ENCODE data around the gene MPHOSPH8.
"Not testable (repeated sequence)": the region's sequence is repeated elsewhere in the genome, so short reads cannot be mapped to it uniquely, and the experiment has no call there.

The MPHOSPH8 gene

DNA sequence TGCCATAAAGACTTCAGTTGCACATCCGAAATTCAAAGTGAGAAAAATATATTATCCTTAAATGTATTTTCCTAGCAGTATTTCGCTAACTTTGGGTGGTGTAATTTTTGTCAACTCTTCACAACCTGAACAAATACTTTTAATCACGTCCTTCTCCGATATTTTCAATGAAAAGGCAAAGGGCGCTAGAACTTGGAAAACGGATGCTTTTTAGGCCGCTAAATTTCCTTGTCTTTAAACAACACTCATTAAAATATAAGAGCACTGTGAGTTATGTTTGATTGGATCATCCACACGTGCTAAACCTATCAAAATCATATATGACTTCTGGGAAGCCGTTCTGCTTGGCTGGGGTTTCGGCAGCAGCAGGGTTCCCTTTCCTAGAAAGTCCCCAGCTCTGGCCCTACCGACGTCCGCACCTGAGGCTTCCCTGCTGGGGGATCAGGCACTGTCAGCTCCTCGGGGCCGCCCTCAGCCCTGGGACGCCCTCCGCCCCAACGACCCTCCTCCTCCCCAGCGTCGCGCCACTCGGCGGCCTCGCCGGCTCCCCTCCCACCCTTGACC is 462 bp upstream of the MPHOSPH8 start:
- DNase-seq, result no peak

DNA sequence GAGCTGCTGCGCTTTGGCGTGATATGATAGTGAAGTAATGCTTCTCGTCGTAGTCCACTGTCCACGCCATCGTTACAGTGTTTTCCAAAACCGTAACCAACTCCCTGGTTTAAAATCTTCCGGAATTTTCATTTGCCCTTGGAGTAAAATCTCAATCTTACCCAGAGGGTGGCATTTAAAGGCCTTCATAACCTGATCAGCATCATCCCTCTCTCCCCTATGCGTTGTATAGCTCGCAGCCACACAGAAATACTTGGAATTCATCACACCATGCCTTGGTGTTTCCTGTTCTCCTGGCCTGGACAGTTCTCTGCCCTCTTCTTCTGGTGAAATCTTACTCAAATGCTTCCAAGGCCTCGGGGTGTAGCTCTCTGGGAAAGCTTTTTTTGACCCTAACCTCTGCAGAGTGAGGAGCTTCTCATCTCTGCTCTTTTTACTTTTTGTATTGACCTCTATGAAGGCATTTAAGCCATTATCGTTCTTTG is 839 bp downstream of the MPHOSPH8 start:
- DNase-seq, result no peak

DNA sequence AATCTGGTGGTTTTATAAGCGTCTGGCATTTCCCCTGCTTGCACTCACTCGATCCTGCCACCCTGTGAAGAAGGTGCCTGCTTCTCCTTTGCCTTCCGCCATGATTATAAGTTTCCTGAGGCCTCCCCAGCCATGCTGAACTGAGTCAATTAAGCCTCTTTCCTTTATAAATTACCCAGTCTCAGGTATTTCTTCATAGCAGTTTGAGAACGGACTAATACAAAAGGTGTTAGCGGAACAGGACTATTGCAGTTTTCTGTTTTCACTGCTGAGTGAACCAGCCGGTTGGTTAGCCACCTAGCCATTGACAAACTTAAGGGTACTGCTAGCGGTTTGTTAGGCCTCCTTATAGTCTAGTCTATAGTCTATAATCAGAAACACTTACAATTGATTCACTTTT is 2.5 kb downstream of the MPHOSPH8 start:
- not testable (repeated sequence) for DNase-seq

DNA sequence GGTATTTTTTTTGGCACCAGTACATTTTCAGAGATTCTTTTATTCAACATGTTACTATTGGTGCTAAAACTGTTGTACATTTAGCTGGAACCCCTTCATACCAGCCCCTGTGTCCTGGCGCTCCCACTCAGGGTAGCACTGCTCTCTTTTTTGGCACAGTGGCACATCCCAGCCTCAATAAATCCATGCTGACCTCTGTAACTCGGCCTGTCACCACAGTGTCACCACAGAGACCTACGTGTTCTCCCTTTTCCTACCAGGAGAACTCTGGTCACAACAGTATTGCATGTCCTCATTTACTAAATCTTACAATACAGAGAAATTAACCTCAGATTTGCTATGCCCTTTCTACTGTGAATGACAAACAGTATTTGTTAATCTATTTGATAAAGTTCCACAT is 10.2 kb downstream of the MPHOSPH8 start:
- no peak for DNase-seq

DNA sequence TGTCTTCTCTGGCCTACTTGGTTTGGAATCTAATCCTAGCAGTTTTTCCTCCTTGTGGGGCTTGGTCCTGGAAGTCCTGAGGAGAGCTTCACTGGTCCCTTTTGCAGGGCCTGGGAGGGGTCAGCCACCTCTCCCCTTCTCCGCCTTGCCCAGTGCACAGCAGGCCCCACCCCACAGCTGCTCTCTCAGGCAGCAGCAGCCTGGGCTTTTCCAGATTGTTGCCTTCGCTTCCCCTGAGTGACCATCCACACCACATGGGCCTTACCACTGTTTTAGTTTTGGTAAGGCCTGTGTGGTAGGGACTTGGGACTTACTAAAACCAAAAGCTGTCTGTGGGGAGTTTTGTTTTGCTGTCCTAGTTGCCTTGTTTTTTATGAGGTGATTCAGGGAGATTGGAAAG is 11.5 kb downstream of the MPHOSPH8 start:
- DNase-seq, result no peak

DNA sequence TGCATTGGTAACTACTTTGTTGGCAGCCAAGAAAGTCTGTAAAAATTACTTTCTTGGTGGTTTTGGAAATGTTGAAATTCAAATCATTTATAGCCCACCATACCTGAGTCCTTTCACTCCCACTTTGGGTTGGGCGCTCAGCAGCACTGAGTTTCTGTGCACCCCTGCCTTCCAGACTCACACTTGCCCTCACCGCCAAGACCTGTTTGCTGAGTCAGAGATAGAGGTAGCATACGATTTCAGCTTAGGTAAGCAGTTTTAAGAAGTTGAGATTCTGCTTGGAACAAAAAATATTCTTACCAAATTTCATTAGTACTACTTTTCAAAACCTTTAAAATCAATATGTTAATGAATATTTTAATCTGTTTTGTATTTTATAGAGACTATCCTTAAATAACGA is 12.6 kb downstream of the MPHOSPH8 start:
- no peak for DNase-seq

DNA sequence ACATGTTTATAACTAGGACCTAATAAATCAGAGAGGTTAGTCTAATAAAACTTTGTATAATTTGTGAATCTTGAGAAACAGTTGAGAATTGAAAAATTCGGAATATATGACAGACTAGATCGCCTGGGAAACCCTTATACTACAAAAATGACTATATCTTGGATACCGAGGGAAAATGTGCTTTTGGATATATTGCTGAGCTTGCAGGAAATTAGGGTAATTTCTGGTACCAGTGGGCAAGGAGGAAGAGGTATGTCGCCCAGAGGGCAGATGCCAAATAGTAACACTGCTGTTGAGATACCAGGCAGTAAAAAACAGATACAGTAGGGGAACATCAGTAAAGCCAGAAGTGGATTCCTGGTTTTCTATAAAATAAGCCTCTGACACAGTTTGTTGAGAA is 17.3 kb downstream of the MPHOSPH8 start:
- no peak for DNase-seq

DNA sequence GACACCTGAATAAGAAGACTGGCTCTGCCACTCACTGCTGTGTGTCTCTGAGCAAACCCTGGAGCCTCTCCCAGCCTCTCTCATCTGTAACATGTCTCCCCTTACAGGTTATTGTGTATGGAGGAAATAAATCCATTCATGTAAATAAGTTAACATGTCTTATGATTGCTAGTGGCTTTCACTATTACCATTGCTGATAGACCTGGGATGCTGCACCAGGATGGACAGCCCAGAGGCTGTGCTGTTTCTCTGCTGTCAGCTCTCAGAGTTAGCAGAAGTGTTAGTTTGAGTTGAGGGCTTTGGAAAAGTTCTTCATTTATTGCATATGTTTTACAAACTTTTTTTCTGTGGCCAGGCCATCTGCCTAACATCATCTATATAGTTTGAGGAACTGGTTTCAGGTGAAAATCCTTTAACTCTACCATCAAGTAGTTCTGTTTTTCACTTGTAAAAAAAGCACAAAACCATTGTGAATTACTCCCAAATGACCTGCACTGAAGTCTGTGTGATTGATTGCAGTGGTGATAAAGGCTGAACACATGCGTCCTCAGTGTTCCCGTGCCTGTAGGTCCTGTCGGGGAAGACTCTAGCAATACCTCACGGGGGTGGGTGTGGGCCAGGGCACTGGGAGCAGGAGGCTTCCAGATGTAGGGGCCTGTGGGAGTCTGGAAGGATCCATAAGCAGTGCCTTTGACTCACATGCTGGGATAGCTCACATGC is 24.6 kb downstream of the MPHOSPH8 start:
- DNase-seq, result no peak

DNA sequence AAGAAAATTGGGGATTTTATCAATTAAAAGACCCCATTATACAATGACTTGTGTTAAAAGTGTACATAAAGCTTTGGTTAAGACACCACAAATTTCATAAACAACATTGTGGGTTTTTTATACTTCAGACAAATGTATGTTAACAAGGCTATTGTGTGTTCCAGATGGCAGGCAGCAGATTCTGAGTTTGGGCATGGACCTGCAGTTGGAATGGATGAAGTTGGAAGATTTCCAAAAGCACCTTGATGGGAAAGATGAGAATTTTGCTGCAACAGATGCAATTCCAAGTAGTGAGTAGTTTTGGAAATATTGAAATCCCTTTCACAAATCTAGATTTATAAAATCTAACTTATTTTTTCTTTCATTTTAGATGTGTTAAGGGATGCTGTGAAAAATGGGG is 25.4 kb downstream of the MPHOSPH8 start:
- no peak for DNase-seq

DNA sequence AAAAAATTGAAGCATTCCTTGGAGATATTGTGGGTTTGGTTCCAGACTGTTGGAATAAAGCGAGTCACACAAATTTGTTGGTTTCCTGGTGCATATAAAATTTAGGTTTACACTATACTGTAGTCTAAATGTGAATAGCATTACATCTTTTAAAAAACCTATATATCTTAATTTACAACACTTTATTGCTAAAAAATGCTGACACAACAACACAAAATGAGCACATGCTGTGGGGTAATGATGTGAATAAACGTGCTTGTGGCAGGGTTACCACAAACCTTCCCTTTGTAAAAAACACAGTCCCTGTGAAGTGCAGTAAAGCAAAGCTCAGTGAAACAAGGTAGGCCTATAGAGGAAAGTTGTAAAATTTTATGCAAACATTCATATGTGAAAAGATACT is 27.7 kb downstream of the MPHOSPH8 start:
- no peak for DNase-seq

DNA sequence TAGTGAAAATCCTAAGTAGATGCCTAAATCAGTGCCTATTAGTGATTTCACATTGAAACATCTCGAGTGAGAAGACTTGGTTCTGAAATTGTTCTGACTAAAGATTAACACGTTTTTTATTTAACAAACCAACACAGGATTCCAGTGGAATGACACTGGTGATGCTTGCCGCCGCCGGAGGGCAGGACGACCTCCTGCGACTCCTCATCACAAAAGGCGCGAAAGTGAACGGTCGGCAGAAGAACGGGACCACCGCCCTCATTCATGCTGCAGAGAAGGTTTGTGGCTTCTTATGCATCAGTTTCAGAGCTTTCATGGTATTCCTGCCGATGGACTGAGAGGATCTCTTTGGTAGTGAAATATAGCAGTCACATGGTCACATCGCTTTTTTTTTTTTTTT is 28.1 kb downstream of the MPHOSPH8 start:
- no peak for DNase-seq

DNA sequence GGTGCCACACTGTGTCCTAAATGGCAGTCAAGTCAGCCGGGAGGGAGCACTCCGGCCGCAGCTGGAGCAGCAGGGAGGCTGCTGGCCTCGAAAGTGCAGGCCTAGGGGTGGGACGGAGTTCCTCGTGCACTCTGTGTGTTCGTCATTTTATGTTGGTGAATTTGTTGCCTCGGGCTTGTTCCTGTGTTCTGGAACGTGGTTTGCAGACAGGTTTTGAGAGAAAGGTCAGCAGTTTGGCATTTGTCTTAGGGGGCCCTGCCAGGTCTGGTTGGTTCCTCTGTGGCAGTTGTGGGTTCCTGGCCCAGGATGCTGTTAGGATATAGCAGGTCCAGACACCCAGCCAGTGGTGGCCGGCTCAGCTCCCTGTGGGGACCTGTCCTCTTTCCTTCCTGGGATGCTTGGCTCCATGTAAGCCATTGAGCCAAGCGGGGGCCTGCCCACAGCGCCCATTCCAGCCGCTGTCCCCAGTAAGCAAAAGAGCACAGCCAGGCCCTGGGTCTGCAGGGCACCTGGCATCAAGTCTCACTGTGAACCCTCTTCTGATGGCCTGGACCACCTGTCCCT is 30.0 kb downstream of the MPHOSPH8 start:
- no peak for DNase-seq

DNA sequence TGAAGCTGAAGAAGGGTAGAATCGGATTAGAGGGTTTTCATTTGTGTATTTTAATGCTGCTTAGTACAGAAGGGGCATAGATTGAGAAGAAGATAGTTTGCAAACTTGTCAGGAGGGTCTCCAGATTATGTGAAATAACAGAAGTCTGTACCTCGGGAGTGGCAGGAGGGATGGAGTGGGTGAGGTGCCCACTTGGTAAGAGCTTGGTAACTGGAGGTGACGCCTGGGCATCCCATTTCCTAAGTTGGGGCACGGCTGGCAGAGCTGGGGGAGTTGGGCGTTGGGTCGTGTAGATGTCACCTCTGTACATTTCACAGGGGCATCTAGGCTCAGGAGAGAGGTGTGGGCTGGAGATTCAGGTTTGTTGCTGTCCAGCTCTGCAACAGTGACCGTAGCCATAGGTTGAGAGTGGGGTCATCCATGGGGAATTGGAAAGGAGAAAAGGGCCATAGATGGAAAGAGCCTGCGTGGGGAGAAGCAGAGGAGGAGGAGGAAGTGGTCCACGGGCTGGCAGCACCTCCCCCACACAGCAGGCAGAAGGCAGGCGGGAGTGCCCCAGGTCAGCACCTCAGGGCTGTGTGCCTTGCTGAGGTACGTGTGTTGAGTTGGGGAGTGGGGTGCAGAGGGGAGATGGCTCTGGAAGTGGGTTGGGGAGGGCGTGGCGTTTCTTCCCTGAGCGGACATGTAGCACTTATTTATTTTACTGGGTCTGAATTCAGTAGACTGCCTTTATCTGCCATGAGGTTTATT is 31.2 kb downstream of the MPHOSPH8 start:
- no peak for DNase-seq

DNA sequence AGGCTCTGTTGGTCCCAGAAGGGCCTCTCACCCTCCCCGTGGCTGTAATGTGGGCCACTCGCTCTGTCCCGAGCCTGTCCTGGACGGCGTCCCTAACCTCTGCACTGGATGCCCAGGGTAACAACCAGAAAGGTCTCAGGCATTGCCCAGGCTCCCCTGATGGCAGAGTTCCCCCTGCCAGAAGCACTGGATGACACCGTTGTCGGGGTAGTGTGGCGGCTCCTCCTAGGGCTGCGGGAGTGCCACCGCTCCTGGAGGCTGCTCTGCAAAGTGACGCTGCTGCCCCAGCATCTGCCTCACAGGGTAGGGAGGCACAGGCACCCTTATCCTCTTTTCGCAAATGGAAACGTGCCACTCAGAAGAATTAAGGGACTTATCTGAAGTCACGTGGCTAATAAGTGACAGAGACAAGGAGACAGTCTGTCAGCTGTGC is 32.0 kb downstream of the MPHOSPH8 start:
- DNase-seq, result no peak

DNA sequence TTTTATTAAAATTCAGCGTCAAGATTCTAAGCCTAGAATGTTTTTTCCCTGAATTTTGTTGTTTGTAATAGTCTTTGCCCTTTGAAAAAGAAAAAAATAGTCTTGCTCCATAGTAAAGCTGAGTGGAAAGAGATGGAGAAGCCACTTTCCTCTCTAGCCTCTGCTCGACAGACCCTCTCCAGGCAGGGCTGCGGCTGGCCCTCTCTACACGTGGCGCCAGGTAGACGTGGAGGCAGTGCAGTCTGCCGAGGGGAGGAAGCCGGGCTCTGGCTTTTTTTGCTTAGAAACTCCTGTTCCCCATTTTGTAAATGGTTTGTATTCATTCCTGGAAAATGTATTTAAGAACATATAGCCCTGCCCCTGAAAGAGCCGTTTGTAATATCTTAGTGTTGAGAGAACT is 35.3 kb downstream of the MPHOSPH8 start:
- no peak for DNase-seq

DNA sequence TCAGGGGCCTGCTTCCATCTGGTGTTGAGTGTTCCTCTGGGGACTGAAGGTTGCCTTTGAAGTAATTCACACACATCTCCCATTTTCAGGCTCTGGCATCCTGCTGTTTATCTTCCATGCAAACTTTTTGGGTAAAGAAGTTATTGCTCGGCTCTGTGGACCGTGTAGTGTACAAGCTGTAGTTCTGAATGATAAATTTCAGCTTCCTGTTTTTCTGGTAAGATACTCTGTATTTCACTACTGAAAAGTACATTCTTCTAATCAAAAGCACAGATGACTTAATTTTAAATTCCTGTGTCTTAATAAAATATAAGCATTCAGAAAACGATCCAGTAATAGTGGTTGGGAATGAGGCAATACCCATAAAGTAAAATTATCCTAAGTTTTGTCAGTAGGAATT is 36.7 kb downstream of the MPHOSPH8 start:
- DNase-seq, result no peak

DNA sequence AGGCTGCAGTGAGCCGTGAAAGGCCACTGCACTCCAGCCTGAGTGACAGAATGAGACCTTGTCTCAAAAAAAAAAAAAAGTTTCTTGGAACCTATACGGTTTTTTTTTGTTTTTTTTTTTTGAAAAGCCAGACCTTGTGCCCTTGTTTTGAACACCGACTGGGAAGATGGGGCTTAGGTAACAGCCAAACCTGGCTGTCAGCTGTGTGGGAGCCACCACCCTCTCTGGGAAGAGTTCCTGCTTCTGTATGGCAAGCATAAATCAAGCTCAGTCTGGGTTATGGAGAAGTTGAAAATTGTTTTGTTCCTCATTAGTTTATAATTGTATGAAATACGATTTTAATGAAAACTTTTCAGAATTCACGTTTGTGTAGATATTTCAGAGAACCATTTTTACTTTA is 39.5 kb downstream of the MPHOSPH8 start:
- DNase-seq, result no peak

DNA sequence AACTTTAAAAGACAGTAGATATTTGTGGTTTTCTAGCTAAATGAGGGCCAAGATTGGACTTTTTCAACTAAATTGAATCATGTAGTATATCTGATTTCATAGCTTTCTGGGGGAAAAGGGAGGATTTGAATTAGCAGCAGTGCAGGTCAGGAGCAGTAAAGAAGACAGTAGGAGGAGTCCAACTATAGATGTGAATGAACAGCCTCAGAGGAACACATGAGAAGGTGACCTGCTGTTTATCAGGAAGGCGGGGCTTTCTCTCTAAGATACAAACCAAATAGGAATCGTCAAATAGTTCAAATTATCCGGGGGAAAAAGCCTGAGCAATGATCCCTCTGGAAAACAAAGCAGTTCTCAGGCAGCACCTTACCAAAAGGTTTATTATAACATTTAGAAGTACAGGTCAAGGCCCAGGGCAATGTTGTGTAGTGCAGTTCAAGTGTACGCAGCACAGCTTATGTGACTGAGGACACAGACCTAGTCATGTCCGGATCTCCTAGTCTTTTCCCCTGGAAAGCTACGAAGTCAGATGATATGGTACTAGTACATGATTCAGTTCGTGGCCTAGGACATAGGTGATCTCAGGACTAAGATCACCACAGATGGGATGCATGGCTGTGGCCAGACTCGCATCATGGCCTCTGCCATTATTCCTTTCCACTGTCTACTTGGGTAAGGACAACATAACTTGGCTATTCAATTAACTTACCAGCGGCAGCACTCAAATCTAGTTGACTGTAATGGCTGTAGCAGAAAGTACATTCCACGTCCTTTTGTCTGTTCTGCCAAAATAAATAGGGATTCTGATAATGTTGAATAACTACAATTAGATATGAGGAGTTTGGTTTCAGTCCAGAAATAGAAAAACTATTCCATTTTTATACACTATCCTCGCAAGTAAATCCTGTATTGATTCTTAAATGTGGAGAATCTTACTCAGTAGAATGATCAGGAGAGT is 40.3 kb downstream of the MPHOSPH8 start:
- DNase-seq, result no peak

DNA sequence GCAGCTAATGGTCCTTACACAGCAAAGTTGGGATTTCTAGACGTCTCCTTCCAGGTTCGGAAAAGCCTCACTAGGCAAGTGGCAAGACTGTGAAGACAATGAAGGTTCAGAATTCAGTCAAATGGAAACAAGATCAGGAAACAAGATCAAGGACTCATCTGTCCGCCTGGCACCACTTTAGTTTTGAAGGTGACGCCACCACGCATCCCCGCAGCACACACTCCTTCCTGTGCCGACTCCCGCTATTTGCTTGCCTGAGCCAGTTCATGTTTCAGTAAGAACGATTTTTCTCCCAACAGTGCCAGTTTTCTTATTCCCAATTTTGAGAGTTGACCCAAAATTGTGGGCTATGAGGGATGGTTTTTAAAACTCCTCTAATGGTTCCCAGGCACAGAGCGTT is 41.4 kb downstream of the MPHOSPH8 start:
- DNase-seq, result no peak

DNA sequence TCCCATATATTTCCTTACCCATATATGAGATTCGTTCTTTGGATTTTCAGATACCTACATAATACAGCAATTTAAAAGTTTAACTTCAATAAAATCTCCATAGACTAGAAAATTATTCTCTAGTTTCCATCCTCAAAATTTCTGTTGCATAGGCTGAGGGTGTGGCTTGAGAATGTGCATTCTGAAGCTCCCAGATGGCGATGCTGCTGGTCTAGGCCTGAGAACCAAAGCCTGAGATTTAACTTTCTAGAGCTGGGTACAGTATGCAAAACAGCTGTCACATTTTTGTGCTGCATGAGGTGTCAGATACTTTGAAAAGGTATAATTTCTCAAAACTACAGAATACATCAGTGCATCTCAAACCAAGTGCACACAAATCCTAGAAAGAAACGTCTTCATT is 42.7 kb downstream of the MPHOSPH8 start:
- no peak for DNase-seq

DNA sequence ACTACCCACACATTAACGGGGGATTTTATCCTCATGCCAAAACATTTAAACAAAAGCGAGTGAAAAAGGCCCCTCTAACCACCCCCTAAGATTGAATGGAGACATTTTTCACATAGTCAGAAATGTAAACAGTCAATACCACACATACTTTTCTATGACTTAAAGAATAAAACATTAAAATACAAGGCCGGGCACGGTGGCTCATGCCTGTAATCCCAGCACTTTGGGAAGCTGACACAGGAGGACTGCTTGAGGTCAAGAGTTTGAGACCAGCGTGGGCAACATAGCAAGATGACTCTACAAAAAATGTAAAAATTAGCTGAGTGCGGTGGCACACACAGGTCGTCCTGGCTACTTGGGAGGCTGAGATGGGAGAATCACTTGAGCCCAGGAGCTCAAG is 47.3 kb downstream of the MPHOSPH8 start:
- no peak for DNase-seq

DNA sequence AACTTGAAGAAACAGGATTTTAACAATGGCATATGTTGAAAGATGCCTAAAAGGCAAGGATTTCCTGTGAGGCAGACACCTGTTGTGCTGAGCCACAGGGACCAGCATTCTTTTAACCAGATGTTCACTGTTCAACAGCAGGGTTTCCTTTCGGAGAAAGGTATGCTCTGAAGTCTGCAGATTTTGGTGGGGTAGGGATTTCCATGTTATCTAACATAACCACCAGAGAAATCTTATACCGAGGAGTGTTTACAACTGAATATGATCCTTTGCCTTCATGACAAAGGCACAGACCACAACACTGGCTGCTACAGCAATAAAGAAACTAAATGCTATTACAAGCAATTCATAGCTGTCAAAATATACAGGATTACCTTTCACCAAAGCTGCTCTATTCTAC is 48.1 kb downstream of the MPHOSPH8 start:
- DNase-seq, result no peak

DNA sequence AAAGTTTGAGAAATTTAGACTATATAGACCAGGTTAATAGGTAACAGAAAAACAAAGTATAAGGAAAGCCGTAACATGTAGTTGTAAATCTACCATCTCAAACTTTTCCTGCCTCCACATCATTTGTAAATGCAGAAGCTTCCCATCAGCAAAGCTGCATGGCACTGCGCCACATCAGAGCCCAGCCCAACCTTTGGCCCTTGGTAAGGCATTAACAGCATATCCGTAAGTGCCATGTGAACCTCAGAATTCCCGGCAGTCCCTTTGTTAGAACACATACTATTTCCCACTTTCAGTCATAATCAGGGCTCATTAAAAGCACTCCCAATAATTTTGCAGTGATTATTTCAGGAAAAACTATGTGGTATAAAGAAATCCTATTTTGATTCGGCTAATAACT is 51.6 kb downstream of the MPHOSPH8 start:
- no peak for DNase-seq
